GM23338 (cell line): ENCODE data around the gene PAQR8. TPM values are rescaled to one million over a fixed set of nuclear protein-coding genes. Genes with fewer than 3 reads are reported as not detected.

Experiments used
- ATAC-seq: fragments of 200-7000 bp; cut with Tn5 transposase; 3 replicates; pipeline ENCODE4 v1.9.1; 2020
- DNase-seq: peaks from one replicate; pipeline ENCODE4 v3.0.0-alpha.2; 2015; ENCODE audit warnings: low spot score
- H2AFZ ChIP-seq: fragments of 200-600 bp; sonication (generic); 2 replicates; pipeline ENCODE4 v1.8.0; 2016; ENCODE audit warnings: antibody characterized with exemption, mild to moderate bottlenecking, moderate library complexity
- H3F3A ChIP-seq: fragments of 200-600 bp; sonication (generic); replicated peaks from 2 replicates; pipeline ENCODE4 v1.8.0; 2017; ENCODE audit warnings: antibody characterized with exemption, mixed run types, low read depth
- H3K27ac ChIP-seq: fragments of 200-600 bp; sonication (generic); 2 replicates; pipeline ENCODE4 v1.6.1; 2016; ENCODE audit warnings: low read depth
- H3K27me3 ChIP-seq: fragments of 200-600 bp; sonication (generic); 2 replicates; pipeline ENCODE4 v1.8.0; 2016; ENCODE audit warnings: mild to moderate bottlenecking, mixed run types, moderate library complexity; ENCODE audit not compliant: insufficient read depth
- H3K36me3 ChIP-seq: fragments of 200-600 bp; sonication (generic); 2 replicates; pipeline ENCODE4 v1.8.0; 2016; ENCODE audit warnings: mild to moderate bottlenecking; ENCODE audit not compliant: insufficient read depth
- H3K4me1 ChIP-seq: fragments of 200-600 bp; sonication (generic); 2 replicates; pipeline ENCODE4 v1.8.0; 2016; ENCODE audit warnings: mild to moderate bottlenecking, moderate library complexity; ENCODE audit not compliant: insufficient read depth
- H3K4me2 ChIP-seq: fragments of 200-600 bp; sonication (generic); 2 replicates; pipeline ENCODE4 v1.7.1; 2017; ENCODE audit warnings: mixed run types
- H3K4me3 ChIP-seq: fragments of 200-600 bp; sonication (generic); 2 replicates; pipeline ENCODE4 v1.6.1; 2016; ENCODE audit warnings: mixed run types
- H3K79me2 ChIP-seq: fragments of 200-600 bp; sonication (generic); replicated peaks from 2 replicates; pipeline ENCODE4 v1.8.0; 2017; ENCODE audit warnings: mild to moderate bottlenecking; ENCODE audit not compliant: insufficient read depth
- H3K9me2 ChIP-seq: fragments of 200-600 bp; sonication (generic); 2 replicates; pipeline ENCODE4 v1.8.0; 2017; ENCODE audit not compliant: insufficient read depth
- H4K20me1 ChIP-seq: fragments of 200-600 bp; sonication (generic); replicated peaks from 2 replicates; pipeline ENCODE4 v1.8.0; 2017; ENCODE audit warnings: mild to moderate bottlenecking; ENCODE audit not compliant: insufficient read depth
- H3K27ac Mint-ChIP-seq: 2 replicates; pipeline ENCODE4 v1.8.0; 2020; ENCODE audit warnings: inconsistent platforms, mild to moderate bottlenecking, moderate library complexity, mixed read lengths
- H3K27me3 Mint-ChIP-seq: 3 replicates; pipeline ENCODE4 v1.8.0; 2022; ENCODE audit warnings: low read depth, mild to moderate bottlenecking, moderate library complexity, mixed read lengths, inconsistent platforms; ENCODE audit not compliant: insufficient read depth, poor library complexity
- H3K36me3 Mint-ChIP-seq: 3 replicates; pipeline ENCODE4 v1.8.0; 2021; ENCODE audit warnings: low read depth, mild to moderate bottlenecking, inconsistent platforms, moderate library complexity, mixed read lengths
- H3K4me1 Mint-ChIP-seq: 3 replicates; pipeline ENCODE4 v1.8.0; 2020; ENCODE audit warnings: mild to moderate bottlenecking, inconsistent platforms, mixed read lengths
- H3K4me3 Mint-ChIP-seq: 3 replicates; pipeline ENCODE4 v1.8.0; 2021; ENCODE audit warnings: moderate library complexity, mild to moderate bottlenecking, inconsistent platforms, mixed read lengths
- H3K9me3 Mint-ChIP-seq: 3 replicates; pipeline ENCODE4 v1.8.0; 2020; ENCODE audit warnings: moderate library complexity, mild to moderate bottlenecking, inconsistent platforms, mixed read lengths
- CREB1 ChIP-seq: fragments of 250-450 bp; sonication (Bioruptor Pico); IDR thresholded peaks from 2 replicates; pipeline ENCODE4 v1.5.0; 2020; ENCODE audit warnings: low read depth, mild to moderate bottlenecking, moderate library complexity
- CTCF ChIP-seq, 2 experiments: fragments of 200-600 bp in 1 of 2; sonication (generic) in 1 of 2; conservative IDR thresholded peaks; 2 replicates each; pipeline versions ENCODE4 v1.5.1 to v1.6.1; 2016 to 2017; ENCODE audit warnings: antibody characterized with exemption in 2 of 2, low read depth in 2 of 2, mild to moderate bottlenecking in 2 of 2, moderate library complexity in 1 of 2
- EZH2 ChIP-seq: fragments of 200-600 bp; sonication (generic); IDR thresholded peaks from one replicate; pipeline ENCODE4 v1.8.0; 2017; ENCODE audit warnings: antibody characterized with exemption, mild to moderate bottlenecking, low read depth; ENCODE audit not compliant: unreplicated experiment
- EZH2phosphoT487 ChIP-seq: fragments of 200-600 bp; sonication (generic); IDR thresholded peaks from one replicate; pipeline ENCODE4 v1.8.1; 2018; ENCODE audit warnings: antibody characterized with exemption; ENCODE audit not compliant: unreplicated experiment
- REST ChIP-seq: IDR thresholded peaks from one replicate; pipeline ENCODE4 v1.6.1; 2018; ENCODE audit warnings: antibody characterized with exemption; ENCODE audit not compliant: unreplicated experiment
- STAT1 ChIP-seq: IDR thresholded peaks from one replicate; pipeline ENCODE4 v1.6.1; 2016; ENCODE audit warnings: antibody characterized with exemption; ENCODE audit not compliant: unreplicated experiment
- ZNF114 ChIP-seq: fragments of 250-450 bp; sonication (Bioruptor Pico); IDR thresholded peaks from 2 replicates; pipeline ENCODE4 v1.5.0; 2020; ENCODE audit warnings: mild to moderate bottlenecking, moderate library complexity
- ZNF331 ChIP-seq: fragments of 250-450 bp; sonication (Bioruptor Pico); IDR thresholded peaks from 2 replicates; pipeline ENCODE4 v1.5.0; 2020; ENCODE audit warnings: low read depth, mild to moderate bottlenecking, moderate library complexity
- ZNF462 ChIP-seq: fragments of 250-450 bp; sonication (Bioruptor Pico); IDR thresholded peaks from 2 replicates; pipeline ENCODE4 v1.5.0; 2020; ENCODE audit warnings: mild to moderate bottlenecking, moderate library complexity
- polyA plus RNA-seq: library from polyadenylated mRNA; unstranded; fragments of >200 nt; fragmentation: Nextera tagmentation; extraction: Ambion mirVana; gene quantifications from 2 replicates; pipeline ENCODE4 v1.2.1, GENCODE V29; 2016
- total RNA-seq: library from RNA; depleted of rRNA; stranded (reverse); fragments of >200 nt; shearing (Covaris generic); gene quantifications from 2 replicates; pipeline ENCODE4 v1.2.3, GENCODE V29; 2014

The PAQR8 gene
- total and polyA plus RNA-seq, 2 experiments from 2014 or later, result 3.6 to 11.2 TPM

DNA sequence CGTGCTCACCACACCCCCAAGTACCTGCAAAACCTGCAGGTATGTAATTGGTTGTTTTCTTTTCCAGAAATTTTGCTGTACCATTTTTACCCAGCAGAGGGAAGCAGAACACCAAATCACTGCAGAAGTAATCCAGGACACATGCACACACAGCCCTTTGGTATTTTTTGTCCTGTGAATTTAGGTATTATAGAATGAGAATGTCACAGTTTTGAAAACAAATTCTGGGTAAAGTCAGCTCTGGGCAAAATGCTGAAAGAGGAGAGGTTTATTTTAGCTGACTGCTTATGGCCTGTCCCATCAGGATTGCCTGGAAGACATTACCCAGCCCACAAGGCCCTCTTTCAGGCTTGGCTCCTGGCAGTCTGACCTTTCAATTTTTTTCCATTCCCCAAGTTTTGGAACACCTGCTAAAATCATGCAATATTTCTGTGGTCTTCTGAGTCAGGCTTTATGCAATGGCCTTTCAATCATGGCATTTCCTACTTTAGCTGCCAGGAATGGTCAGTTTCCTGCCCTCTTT is 54.7 kb downstream of the PAQR8 start:
- H3K4me1 Mint-ChIP-seq, result peaks cover 15% of the 10 kb centered on the region
- no peaks in the 10 kb centered on the region; the same call in 1 of the 2 replicates for H3K4me1 ChIP-seq
- H3F3A ChIP-seq, result no peaks in the 10 kb centered on the region
- DNase-seq (peak; percentile 77), ATAC-seq (peak; percentile 5; the same call in 2 of the 3 replicates)
- peak; percentile 83 to 89 for TF ChIP-seq CTCF (conservative IDR thresholded peaks at IDR 0.05; ENCODE audit: low read depth in 2 of 2)
- TF ChIP-seq EZH2, result no peak
- no peak for TF ChIP-seq CREB1 (CRISPR knock-in tag)
- H3K27me3 Mint-ChIP-seq, result peaks cover 8% of the 10 kb centered on the region
- H3K27ac ChIP-seq, result no peak overlapping the region
- H3K27me3 ChIP-seq, result no peaks in the 10 kb centered on the region
- H4K20me1 ChIP-seq, result no peaks in the 10 kb centered on the region
- H3K9me3 Mint-ChIP-seq, result no peaks in the 10 kb centered on the region
- H3K4me3 Mint-ChIP-seq, result no peak overlapping the region
- H3K27ac Mint-ChIP-seq, result peak overlapping the region; percentile 75
- H3K4me2 ChIP-seq, result no peak overlapping the region
- H3K4me3 ChIP-seq, result no peak overlapping the region
- H2AFZ ChIP-seq, result no peak overlapping the region
- no peaks in the 10 kb centered on the region for H3K9me2 ChIP-seq
- H3K79me2 ChIP-seq, result no peaks in the 10 kb centered on the region
- no peaks in the 10 kb centered on the region for H3K36me3 Mint-ChIP-seq
- H3K36me3 ChIP-seq, result no peaks in the 10 kb centered on the region

DNA sequence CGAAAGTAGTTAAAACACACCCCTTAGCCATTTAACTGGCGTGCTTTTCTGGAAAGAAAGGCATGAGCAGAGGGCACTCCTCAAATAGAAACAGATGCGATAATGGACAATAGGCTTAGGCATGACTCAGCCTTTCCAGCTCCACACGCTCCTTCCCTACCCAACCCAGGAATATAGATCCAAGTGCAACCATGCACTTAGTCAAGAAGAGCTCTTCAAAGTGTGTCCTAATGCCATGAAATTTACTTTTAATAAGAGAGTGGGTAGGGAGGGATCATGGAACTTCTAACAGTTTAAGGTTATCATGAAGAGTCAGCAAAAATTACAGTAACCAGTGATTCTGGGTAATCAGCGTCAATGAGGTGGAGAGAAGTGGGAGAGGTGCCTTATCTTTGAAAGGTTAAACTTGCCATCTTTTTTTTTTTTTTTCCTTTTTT is 55.7 kb downstream of the PAQR8 start:
- peaks cover 8% of the 10 kb centered on the region for H3K27me3 Mint-ChIP-seq
- no peak overlapping the region for H3K4me3 ChIP-seq
- DNase-seq (no peak), ATAC-seq (no peak)
- H3K27ac Mint-ChIP-seq, result peak overlapping the region; percentile 28; the same call in 1 of the 2 replicates
- H3K9me2 ChIP-seq, result no peaks in the 10 kb centered on the region
- peak overlapping the region; percentile 35; the same call in 1 of the 2 replicates for H2AFZ ChIP-seq
- no peaks in the 10 kb centered on the region for H3F3A ChIP-seq
- H3K4me2 ChIP-seq, result no peak overlapping the region
- peaks cover 15% of the 10 kb centered on the region for H3K4me1 Mint-ChIP-seq
- H3K36me3 Mint-ChIP-seq, result no peaks in the 10 kb centered on the region
- no peak overlapping the region for H3K4me3 Mint-ChIP-seq
- no peaks in the 10 kb centered on the region for H3K9me3 Mint-ChIP-seq
- H3K27ac ChIP-seq, result no peak overlapping the region
- no peaks in the 10 kb centered on the region for H3K27me3 ChIP-seq
- no peaks in the 10 kb centered on the region for H3K36me3 ChIP-seq
- H3K79me2 ChIP-seq, result no peaks in the 10 kb centered on the region
- no peaks in the 10 kb centered on the region for H4K20me1 ChIP-seq
- H3K4me1 ChIP-seq, result no peaks in the 10 kb centered on the region; the same call in 1 of the 2 replicates
- TF ChIP-seq ZNF331 (CRISPR knock-in tag) (no peak), ZNF462 (CRISPR knock-in tag) (no peak), ZNF114 (CRISPR knock-in tag) (no peak), CREB1 (CRISPR knock-in tag) (no peak), EZH2phosphoT487 (no peak), EZH2 (no peak), REST (no peak), STAT1 (no peak)
